Pancreas (tissue), 10 donors: Measurements from ENCODE around the gene DNAJC15. TPM values are rescaled to one million over a fixed set of nuclear protein-coding genes. Genes with fewer than 3 reads are reported as not detected.
A peak's percentile ranks its signal among the peaks of the same experiment; 100 is the strongest.

Experiments
- ATAC-seq, 4 donors: fragments of 200-7000 bp; cut with Tn5 transposase; one replicate each; pipeline versions ENCODE4 v1.8.0 to v1.9.1; 2020; ENCODE audit warnings: mild to moderate bottlenecking in 4 of 4, moderate library complexity in 4 of 4
- DNase-seq, 6 donors: peaks; one replicate each; pipeline ENCODE4 v3.0.0-alpha.2; 2020
- FAIRE-seq: peaks from 2 replicates; lab custom pipeline; 2012; peaks lifted over from hg19 to GRCh38; lab: Jason Lieb, UNC
- H3K27ac ChIP-seq, 4 donors: fragments of 200-600 bp; sonication (generic); 1 replicate in 3 of 4; 2 replicates in 1 of 4; pipeline versions ENCODE4 v1.5.0 to v1.8.0; 2020
- H3K27me3 ChIP-seq, 4 donors: fragments of 200-600 bp; one replicate each; pipeline ENCODE4 v1.8.0; 2021
- H3K36me3 ChIP-seq, 3 donors: fragments of 200-600 bp; sonication (generic) in 1 of 3; one replicate each; pipeline versions ENCODE4 v1.5.0 to v1.8.0; 2020 to 2021
- H3K4me1 ChIP-seq, 3 donors: fragments of 200-600 bp; one replicate each; pipeline ENCODE4 v1.8.0; 2021
- H3K4me3 ChIP-seq, 4 donors: fragments of 200-600 bp; sonication (generic) in 2 of 4; one replicate each; pipeline versions ENCODE4 v1.5.0 to v1.8.0; 2020 to 2021
- H3K9me3 ChIP-seq, 4 donors: fragments of 200-600 bp; one replicate each; pipeline ENCODE4 v1.8.0; 2021
- WGBS, 2 donors: extraction: QIAGEN DNeasy Blood & Tissue Kit; methylation state at CpG; one replicate each; pipeline ENCODE4 v1.1.7; 2013; 5-methylcytosine and 5-hydroxymethylcytosine counted together
- intact Hi-C, 3 donors: fragments of 100-400 bp; cut with DNase I; formaldehyde crosslinking; loops; one replicate each; pipeline versions ENCODE4 v1.11.1 to v1.14.2; 2022
- polyA plus RNA-seq, 2 donors: library from polyadenylated mRNA; stranded (reverse); fragments of 200-250 nt; gene quantifications; one replicate each; pipeline ENCODE4 v1.2.3, GENCODE V29; 2013
- total RNA-seq, 6 donors: library from RNA; stranded (reverse); fragmentation: NEBNext Ultra II Directional in 4 of 6; extraction: Animal tissue kit (Norgen Biotek cat#: 25700) in 4 of 6; gene quantifications; one replicate each; pipeline versions ENCODE4 v1.2.1 to v1.2.4, GENCODE V29; 2021 to 2023
- TF ChIP-seq, protein P1 (sequence below), 4 donors: fragments of 200-600 bp; sonication (generic) in 3 of 4; IDR thresholded peaks; one replicate each; pipeline versions ENCODE4 v1.5.0 to v1.8.0; 2021; ENCODE audit warnings: antibody characterized with exemption in 4 of 4
- donor health status: healthy with polysubstance abuse.
- donor health status: DM: no; HTN: no; CAD: no; lungs with moderate emphysema.
- donor health status: DM: no; HTN: no; CAD: no.
- donor health status: control.
- donor health status: control.
- donor health status: Bipolar disorder and iron deficiency.
- donor health status: DM: yes; HTN: yes; CAD: no.
- donor health status: DM: no; HTN: no; CAD: no.
- donor health status: DM: no; HTN: no; CAD: no.
- donor health status: DM: yes; HTN: yes; CAD: no.

The DNAJC15 gene
- total and polyA plus RNA-seq, 8 donors, result 5.2 to 10.2 (median 6.8) TPM

DNA sequence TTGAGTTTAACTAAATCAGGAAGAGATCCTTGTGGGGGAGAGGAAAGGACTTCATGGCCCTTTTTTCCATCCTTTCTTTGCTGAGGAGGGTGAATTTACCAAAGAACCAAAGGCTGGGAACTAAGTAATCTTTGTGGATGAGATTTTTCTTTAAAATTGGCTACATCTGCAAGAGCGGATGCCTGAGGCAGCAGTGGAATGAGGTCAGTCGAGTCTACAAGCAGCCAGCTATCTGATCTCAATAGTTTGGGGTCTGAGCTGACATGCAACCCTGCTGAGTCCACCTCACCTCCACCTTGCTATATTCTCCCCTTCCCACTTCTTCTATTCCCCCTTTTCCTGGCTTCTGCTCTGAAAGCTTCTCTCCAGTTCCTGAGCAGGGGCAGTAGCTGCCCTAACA lies 3.6 kb upstream of the DNAJC15 start:
- ATAC-seq (no peak), FAIRE-seq (no peak), DNase-seq (no peak)
- intact Hi-C loops, result no loop called here
- Histone ChIP-seq H3K4me3 (no peak overlapping the region), H3K4me1 (peaks cover 0 to 4% (median 3%) of the 10 kb centered on the region in 3 donors), H3K36me3 (no peaks in the 10 kb centered on the region), H3K27ac (no peak overlapping the region), H3K27me3 (no peaks in the 10 kb centered on the region), H3K9me3 (no peaks in the 10 kb centered on the region)
- 60 to 61% methylated on average over 2 of the region's 2 CpGs for WGBS, 2 donors
- TF ChIP-seq, protein P1, sequence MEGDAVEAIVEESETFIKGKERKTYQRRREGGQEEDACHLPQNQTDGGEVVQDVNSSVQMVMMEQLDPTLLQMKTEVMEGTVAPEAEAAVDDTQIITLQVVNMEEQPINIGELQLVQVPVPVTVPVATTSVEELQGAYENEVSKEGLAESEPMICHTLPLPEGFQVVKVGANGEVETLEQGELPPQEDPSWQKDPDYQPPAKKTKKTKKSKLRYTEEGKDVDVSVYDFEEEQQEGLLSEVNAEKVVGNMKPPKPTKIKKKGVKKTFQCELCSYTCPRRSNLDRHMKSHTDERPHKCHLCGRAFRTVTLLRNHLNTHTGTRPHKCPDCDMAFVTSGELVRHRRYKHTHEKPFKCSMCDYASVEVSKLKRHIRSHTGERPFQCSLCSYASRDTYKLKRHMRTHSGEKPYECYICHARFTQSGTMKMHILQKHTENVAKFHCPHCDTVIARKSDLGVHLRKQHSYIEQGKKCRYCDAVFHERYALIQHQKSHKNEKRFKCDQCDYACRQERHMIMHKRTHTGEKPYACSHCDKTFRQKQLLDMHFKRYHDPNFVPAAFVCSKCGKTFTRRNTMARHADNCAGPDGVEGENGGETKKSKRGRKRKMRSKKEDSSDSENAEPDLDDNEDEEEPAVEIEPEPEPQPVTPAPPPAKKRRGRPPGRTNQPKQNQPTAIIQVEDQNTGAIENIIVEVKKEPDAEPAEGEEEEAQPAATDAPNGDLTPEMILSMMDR (IDR thresholded peaks at IDR 0.05), result no peak

DNA sequence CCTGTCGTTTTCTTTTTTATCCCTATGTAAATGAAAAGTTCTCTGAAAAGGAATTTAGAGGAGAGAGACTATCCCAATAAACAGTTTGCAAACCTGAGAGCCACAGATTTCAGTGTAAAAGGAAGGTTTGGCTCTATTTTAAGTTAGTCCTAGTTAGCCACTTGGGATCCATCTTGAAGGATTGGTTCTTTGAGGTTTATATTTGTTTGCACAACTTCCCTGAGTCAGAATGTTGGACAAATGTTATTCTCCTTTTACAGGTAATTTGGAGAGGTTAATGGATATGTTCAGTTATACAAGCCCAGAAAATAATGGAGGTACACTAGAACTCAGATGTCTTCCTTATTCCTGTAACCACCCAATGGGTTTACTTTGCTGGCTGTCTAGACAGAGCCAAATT lies 2.6 kb upstream of the DNAJC15 start:
- TF ChIP-seq, protein P1 (IDR thresholded peaks at IDR 0.05), result no peak
- no peak for DNase-seq
- no peak for ATAC-seq
- Histone ChIP-seq H3K36me3 (no peaks in the 10 kb centered on the region), H3K27ac (no peak overlapping the region), H3K4me1 (peaks cover 0 to 13% (median 3%) of the 10 kb centered on the region in 3 donors), H3K27me3 (no peaks in the 10 kb centered on the region), H3K9me3 (no peaks in the 10 kb centered on the region), H3K4me3 (no peak overlapping the region)
- no peak for FAIRE-seq
- intact Hi-C loops, result no loop called here
- 41 to 63% methylated on average over 1 of the region's 1 CpG for WGBS, 2 donors

DNA sequence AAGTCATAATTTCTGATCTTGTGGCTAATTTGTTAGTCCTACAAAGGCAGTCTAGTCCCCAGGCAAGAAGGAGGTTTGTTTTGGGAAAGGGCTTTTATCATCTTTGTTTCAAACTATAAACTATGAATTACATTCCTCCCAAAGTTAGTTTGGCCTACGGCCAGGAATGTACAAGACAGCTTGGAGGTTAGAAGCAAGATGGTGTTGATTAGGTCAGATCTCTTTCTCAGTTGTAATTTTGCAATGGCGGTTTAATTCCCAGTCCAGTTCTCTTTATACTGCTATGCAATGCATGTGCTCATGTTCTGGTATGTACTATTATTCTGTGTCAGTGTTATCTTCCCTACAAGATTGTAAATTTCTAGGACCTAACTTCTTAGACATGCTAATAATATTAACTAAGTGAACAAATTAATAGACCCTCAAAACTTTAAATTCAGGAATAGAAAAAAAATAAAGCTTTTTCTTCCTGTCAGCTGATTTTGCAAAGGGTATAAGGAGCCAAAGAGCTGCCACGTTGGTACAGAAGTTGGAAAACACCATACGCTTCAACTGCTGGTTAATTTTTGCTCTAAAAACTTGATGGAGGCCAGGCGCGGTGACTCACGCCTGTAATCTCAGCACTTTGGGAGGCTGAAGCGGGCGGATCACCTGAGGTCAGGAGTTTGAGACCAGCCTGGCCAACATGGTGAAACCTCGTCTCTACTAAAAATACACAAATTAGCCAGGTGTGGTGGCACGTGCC lies 1.3 kb upstream of the DNAJC15 start:
- Histone ChIP-seq H3K27ac (no peak overlapping the region), H3K4me1 (peaks cover 0 to 16% (median 5%) of the 10 kb centered on the region in 3 donors), H3K36me3 (no peaks in the 10 kb centered on the region), H3K27me3 (no peaks in the 10 kb centered on the region), H3K9me3 (no peaks in the 10 kb centered on the region), H3K4me3 (no peak overlapping the region)
- TF ChIP-seq, protein P1 (IDR thresholded peaks at IDR 0.05), result no peak
- 87 to 91% methylated on average over 11 of the region's 11 CpGs for WGBS, 2 donors
- intact Hi-C loops, result no loop called here
- no peak for DNase-seq
- ATAC-seq, result no peak
- FAIRE-seq, result no peak

DNA sequence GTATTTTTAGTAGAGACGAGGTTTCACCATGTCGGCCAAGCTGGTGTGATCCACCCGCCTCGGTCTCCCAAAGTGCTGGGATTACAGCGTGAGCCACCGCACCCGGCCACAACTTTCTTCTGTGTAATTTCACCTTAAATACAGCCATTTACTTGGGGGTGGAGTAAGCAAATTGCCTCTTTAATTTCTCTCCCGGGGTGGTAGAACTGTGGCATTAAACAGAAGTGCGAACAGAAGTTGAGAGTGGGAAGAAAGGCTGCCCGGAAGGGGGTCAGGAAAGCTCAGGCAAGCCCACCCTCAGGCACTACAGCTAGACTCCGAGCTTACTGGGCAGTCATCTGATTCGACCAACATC lies 475 bp upstream of the DNAJC15 start:
- H3K27ac ChIP-seq, result peak overlapping the region; percentile 43 to 79 (median 64)
- FAIRE-seq, result no peak
- H3K9me3 ChIP-seq, result no peaks in the 10 kb centered on the region
- no peak for ATAC-seq
- DNase-seq, result no peak
- 69 to 70% methylated on average over 12 of the region's 12 CpGs for WGBS, 2 donors
- H3K4me1 ChIP-seq, result peaks cover 0 to 16% (median 5%) of the 10 kb centered on the region in 3 donors
- intact Hi-C loops, result no loop called here
- peak overlapping the region; percentile 40 to 75 (median 59) for H3K4me3 ChIP-seq
- no peaks in the 10 kb centered on the region for H3K36me3 ChIP-seq
- TF ChIP-seq, protein P1 (IDR thresholded peaks at IDR 0.05), result no peak
- no peaks in the 10 kb centered on the region for H3K27me3 ChIP-seq

DNA sequence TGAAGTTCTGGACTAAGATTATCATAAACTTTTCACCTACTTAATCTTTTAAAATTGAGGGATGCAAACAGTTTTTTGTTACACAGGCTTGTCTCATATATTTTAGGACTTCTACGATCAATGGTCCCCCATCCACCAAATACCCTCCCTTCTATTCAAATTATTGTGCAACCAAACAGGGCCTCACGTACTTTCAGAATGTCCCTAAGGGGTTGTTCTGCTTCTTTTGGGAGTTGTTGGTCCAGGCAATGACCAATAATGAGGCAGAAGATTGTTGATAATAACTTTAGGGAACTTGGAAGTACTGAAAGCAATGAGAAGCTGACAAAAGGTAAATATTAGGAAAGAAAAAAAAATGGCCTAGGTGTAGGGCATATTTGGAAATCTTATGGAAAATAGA lies 2.9 kb downstream of the DNAJC15 start:
- no peaks in the 10 kb centered on the region for H3K27me3 ChIP-seq
- no peaks in the 10 kb centered on the region for H3K9me3 ChIP-seq
- TF ChIP-seq, protein P1 (IDR thresholded peaks at IDR 0.05), result no peak
- intact Hi-C loops, result no loop called here
- H3K4me1 ChIP-seq, result peaks cover 0 to 16% (median 5%) of the 10 kb centered on the region in 3 donors
- no peak overlapping the region for H3K4me3 ChIP-seq
- no peak overlapping the region for H3K27ac ChIP-seq
- no peak for FAIRE-seq
- no peaks in the 10 kb centered on the region for H3K36me3 ChIP-seq
- no peak for DNase-seq
- 55 to 63% methylated on average over 2 of the region's 2 CpGs for WGBS, 2 donors
- no peak for ATAC-seq
